A673 (cell line): ENCODE results near the gene SPATA6L.

Experiments
- EZH2 ChIP-seq: fragments of 200-600 bp; sonication (generic); IDR thresholded peaks from 2 replicates; pipeline ENCODE4 v1.6.1; 2017; ENCODE audit warnings: borderline replicate concordance, low read depth, mild to moderate bottlenecking, mixed read lengths, antibody characterized with exemption, low read length; ENCODE audit not compliant: poor library complexity, severe bottlenecking
- TF ChIP-seq, protein P1 (sequence below): fragments of 300-800, 200-600 bp; sonication (generic); conservative IDR thresholded peaks from 2 replicates; pipeline ENCODE4 v1.5.1; 2017; ENCODE audit warnings: low read depth, mild to moderate bottlenecking, antibody characterized with exemption, low read length, moderate library complexity, mixed read lengths

DNA sequence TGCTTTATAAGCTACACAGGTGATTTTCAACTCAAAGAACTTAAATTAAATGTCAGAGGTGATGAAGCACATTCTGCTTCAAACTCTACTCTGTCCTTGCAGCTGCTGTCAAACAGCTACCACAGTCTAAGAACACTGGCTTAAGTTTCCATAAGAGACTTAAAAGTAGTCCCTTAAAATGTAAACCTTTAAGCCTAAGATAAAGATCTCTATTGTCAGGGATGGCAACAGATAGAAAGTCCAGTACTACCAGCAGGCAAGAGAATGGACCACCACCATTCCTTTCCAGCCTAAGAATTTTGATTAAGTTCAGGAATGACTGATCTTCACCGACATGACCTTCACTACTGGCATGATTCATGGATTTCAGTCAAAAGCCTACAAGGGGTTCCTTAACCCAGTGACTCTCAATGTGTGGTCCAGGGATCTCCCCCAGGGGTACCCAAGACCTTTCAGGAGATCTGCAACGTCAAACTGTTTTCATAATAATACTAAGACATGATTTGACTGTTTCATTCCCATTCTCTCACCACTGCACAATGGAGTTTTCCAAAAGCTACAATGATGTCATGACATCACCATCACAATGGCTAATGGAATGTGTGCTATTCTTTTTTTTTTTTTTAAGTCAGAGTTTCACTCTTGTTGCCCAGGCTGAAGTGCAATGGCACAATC, 45.3 kb downstream of the SPATA6L start:
- TF ChIP-seq, protein P1, sequence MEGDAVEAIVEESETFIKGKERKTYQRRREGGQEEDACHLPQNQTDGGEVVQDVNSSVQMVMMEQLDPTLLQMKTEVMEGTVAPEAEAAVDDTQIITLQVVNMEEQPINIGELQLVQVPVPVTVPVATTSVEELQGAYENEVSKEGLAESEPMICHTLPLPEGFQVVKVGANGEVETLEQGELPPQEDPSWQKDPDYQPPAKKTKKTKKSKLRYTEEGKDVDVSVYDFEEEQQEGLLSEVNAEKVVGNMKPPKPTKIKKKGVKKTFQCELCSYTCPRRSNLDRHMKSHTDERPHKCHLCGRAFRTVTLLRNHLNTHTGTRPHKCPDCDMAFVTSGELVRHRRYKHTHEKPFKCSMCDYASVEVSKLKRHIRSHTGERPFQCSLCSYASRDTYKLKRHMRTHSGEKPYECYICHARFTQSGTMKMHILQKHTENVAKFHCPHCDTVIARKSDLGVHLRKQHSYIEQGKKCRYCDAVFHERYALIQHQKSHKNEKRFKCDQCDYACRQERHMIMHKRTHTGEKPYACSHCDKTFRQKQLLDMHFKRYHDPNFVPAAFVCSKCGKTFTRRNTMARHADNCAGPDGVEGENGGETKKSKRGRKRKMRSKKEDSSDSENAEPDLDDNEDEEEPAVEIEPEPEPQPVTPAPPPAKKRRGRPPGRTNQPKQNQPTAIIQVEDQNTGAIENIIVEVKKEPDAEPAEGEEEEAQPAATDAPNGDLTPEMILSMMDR = no peak
- TF ChIP-seq EZH2 = no peak
